Measurements from ENCODE around the gene UBP1. TPM values are rescaled to one million over a fixed set of nuclear protein-coding genes. Genes with fewer than 3 reads are reported as not detected.

Gene UBP1
- polyA plus RNA-seq, 1 of the 3 experiments (the other 2 are of a cell fraction): 45.5 TPM

GRCh38 chr3:33428734-33429133 is 11.5 kb downstream of the UBP1 start:
- no peaks in the 10 kb centered on the region for H3K27me3 ChIP-seq (ENCODE audit: insufficient read depth)
- H4K20me1 ChIP-seq (ENCODE audit: insufficient read depth): peaks cover 87% of the 10 kb centered on the region
- peaks cover 99% of the 10 kb centered on the region for H3K79me2 ChIP-seq (ENCODE audit: insufficient read depth)
- H3K9me3 ChIP-seq: no peaks in the 10 kb centered on the region
- H3K27ac ChIP-seq (ENCODE audit: low read depth in 2 of 2, low read length in 1 of 2): no peak overlapping the region
- peaks cover 5 to 14% of the 10 kb centered on the region in 2 experiments; a peak in 2 of 4 replicates for H3K4me1 ChIP-seq (ENCODE audit: control insufficient read depth in 1 of 2, insufficient read depth in 2 of 2, low read depth in 1 of 2, low read length in 1 of 2)
- peaks cover 1 to 19% of the 10 kb centered on the region in 2 experiments for H3K36me3 ChIP-seq (replicated peaks in 1 of 2; ENCODE audit: control insufficient read depth in 1 of 2, insufficient read depth in 2 of 2, low read length in 1 of 2)
- ChIA-PET POLR2A (no interaction called here), CTCF (interaction anchor here (1.1 kb wide), 1 partner anchor 10 kb away, joined by 5 read pairs; no protein-coding TSS in a partner anchor)
- no peak for DNase-seq
- H3K4me3 ChIP-seq (ENCODE audit: low read depth in 2 of 2, low read length in 1 of 2): no peak overlapping the region
- WGBS (ENCODE audit: low lambda C conversion rate): 95% methylated on average over 7 of the region's 7 CpGs
- no peaks in the 10 kb centered on the region for H3K9me2 ChIP-seq
- no peak overlapping the region for H2AFZ ChIP-seq (ENCODE audit: low read depth)
- no peak for TF ChIP-seq IRF3 (IDR thresholded peaks at IDR 0.05; ENCODE audit: low read depth, low read length)
- no peak for TF ChIP-seq USF1 (IDR thresholded peaks at IDR 0.05; ENCODE audit: borderline replicate concordance, low read depth)
- TF ChIP-seq, protein P1, sequence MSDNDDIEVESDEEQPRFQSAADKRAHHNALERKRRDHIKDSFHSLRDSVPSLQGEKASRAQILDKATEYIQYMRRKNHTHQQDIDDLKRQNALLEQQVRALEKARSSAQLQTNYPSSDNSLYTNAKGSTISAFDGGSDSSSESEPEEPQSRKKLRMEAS (IDR thresholded peaks at IDR 0.05; ENCODE audit: low read depth): no peak
- no peak for TF ChIP-seq CHD2 (IDR thresholded peaks at IDR 0.05; ENCODE audit: low read length, partially characterized antibody)
- no peak for TF ChIP-seq GABPA (IDR thresholded peaks at IDR 0.05; ENCODE audit: low read depth)
- no peak for TF ChIP-seq RCOR1 (IDR thresholded peaks at IDR 0.05; ENCODE audit: low read length)
- H3K9ac ChIP-seq: no peak overlapping the region
- peaks cover 7% of the 10 kb centered on the region for H3F3A ChIP-seq (replicated peaks; ENCODE audit: insufficient read depth)
- H3K4me2 ChIP-seq: no peak overlapping the region

- DNase-seq: no peak
- WGBS (ENCODE audit: low lambda C conversion rate): 92% methylated on average over 10 of the region's 10 CpGs
- CTCF ChIA-PET: no interaction called here
Measured at GRCh38 chr3:33426630-33427317, 13.4 kb downstream of the UBP1 start.

GRCh38 chr3:33426068-33426467 is 14.1 kb downstream of the UBP1 start:
- no peak overlapping the region for H3K27ac ChIP-seq (ENCODE audit: low read depth in 2 of 2, low read length in 1 of 2)
- H3K9ac ChIP-seq: no peak overlapping the region
- H3K36me3 ChIP-seq (replicated peaks in 1 of 2; ENCODE audit: control insufficient read depth in 1 of 2, insufficient read depth in 2 of 2, low read length in 1 of 2): peaks cover 7 to 39% of the 10 kb centered on the region in 2 experiments
- CTCF ChIA-PET: interaction anchor here (0.7 kb wide), 1 partner anchor 50 kb away, joined by 3 read pairs; no protein-coding TSS in a partner anchor
- H4K20me1 ChIP-seq (ENCODE audit: insufficient read depth): peaks cover 61% of the 10 kb centered on the region
- WGBS (ENCODE audit: low lambda C conversion rate): 92% methylated on average over 1 of the region's 1 CpG
- H3K4me2 ChIP-seq: no peak overlapping the region
- no peak for DNase-seq
- no peak overlapping the region for H2AFZ ChIP-seq (ENCODE audit: low read depth)
- H3K4me1 ChIP-seq (ENCODE audit: control insufficient read depth in 1 of 2, insufficient read depth in 2 of 2, low read depth in 1 of 2, low read length in 1 of 2): peaks cover 5 to 14% of the 10 kb centered on the region in 2 experiments; a peak in 2 of 4 replicates
- H3F3A ChIP-seq (replicated peaks; ENCODE audit: insufficient read depth): peaks cover 7% of the 10 kb centered on the region
- H3K9me2 ChIP-seq: no peaks in the 10 kb centered on the region
- H3K4me3 ChIP-seq (ENCODE audit: low read depth in 2 of 2, low read length in 1 of 2): no peak overlapping the region
- POLR2A ChIA-PET: no interaction called here
- TF ChIP-seq GABPA (IDR thresholded peaks at IDR 0.05; ENCODE audit: low read depth) (no peak), GATA2 (CRISPR knock-in tag; IDR thresholded peaks at IDR 0.05) (no peak), MEF2A (IDR thresholded peaks at IDR 0.05; ENCODE audit: borderline replicate concordance, low read depth) (no peak), TEAD4 (IDR thresholded peaks at IDR 0.05; ENCODE audit: borderline replicate concordance, insufficient read depth) (no peak), RXRA (IDR thresholded peaks at IDR 0.05; ENCODE audit: borderline replicate concordance, low read depth) (no peak), NFIC (IDR thresholded peaks at IDR 0.05; ENCODE audit: borderline replicate concordance) (no peak), TCF12 (IDR thresholded peaks at IDR 0.05) (no peak), IRF3 (IDR thresholded peaks at IDR 0.05; ENCODE audit: low read depth, low read length) (no peak), EP300 (IDR thresholded peaks at IDR 0.05; ENCODE audit: borderline replicate concordance in 1 of 2, low read depth in 1 of 2, low read length in 1 of 2) (no peak)
- peaks cover 98% of the 10 kb centered on the region for H3K79me2 ChIP-seq (ENCODE audit: insufficient read depth)
- no peaks in the 10 kb centered on the region for H3K9me3 ChIP-seq
- no peaks in the 10 kb centered on the region for H3K27me3 ChIP-seq (ENCODE audit: insufficient read depth)

More at GRCh38 chr3:33426630-33427317, 13.4 kb downstream of the UBP1 start:
- no peak overlapping the region for H3K4me2 ChIP-seq
- H3K9me3 ChIP-seq: no peaks in the 10 kb centered on the region
- H3K27ac ChIP-seq (ENCODE audit: low read depth in 2 of 2, low read length in 1 of 2): no peak overlapping the region
- no peak overlapping the region for H3K9ac ChIP-seq
- peaks cover 68% of the 10 kb centered on the region for H4K20me1 ChIP-seq (ENCODE audit: insufficient read depth)
- no peaks in the 10 kb centered on the region for H3K9me2 ChIP-seq
- H3F3A ChIP-seq (replicated peaks; ENCODE audit: insufficient read depth): peaks cover 7% of the 10 kb centered on the region
- H3K36me3 ChIP-seq (replicated peaks in 1 of 2; ENCODE audit: control insufficient read depth in 1 of 2, insufficient read depth in 2 of 2, low read length in 1 of 2): peaks cover 7 to 33% of the 10 kb centered on the region in 2 experiments
- H2AFZ ChIP-seq (ENCODE audit: low read depth): no peak overlapping the region
- H3K27me3 ChIP-seq (ENCODE audit: insufficient read depth): no peaks in the 10 kb centered on the region
- H3K79me2 ChIP-seq (ENCODE audit: insufficient read depth): peaks cover 98% of the 10 kb centered on the region
- POLR2A ChIA-PET: no interaction called here
- TF ChIP-seq RXRA (IDR thresholded peaks at IDR 0.05; ENCODE audit: borderline replicate concordance, low read depth): no peak
- TF ChIP-seq SMC3 (IDR thresholded peaks at IDR 0.05; ENCODE audit: low read depth, low read length): no peak
- TF ChIP-seq EP300 (IDR thresholded peaks at IDR 0.05; ENCODE audit: borderline replicate concordance in 1 of 2, low read depth in 1 of 2, low read length in 1 of 2): no peak
- H3K4me3 ChIP-seq (ENCODE audit: low read depth in 2 of 2, low read length in 1 of 2): no peak overlapping the region
- peaks cover 5 to 14% of the 10 kb centered on the region in 2 experiments; a peak in 2 of 4 replicates for H3K4me1 ChIP-seq (ENCODE audit: control insufficient read depth in 1 of 2, insufficient read depth in 2 of 2, low read depth in 1 of 2, low read length in 1 of 2)
